ENCODE results near the gene MREG.

- no peak for TF ChIP-seq POLR2A (IDR thresholded peaks at IDR 0.05; ENCODE audit: low read length)
- TF ChIP-seq GATA1 (IDR thresholded peaks at IDR 0.05; ENCODE audit: low read depth, low read length) = no peak
Measured at GRCh38 chr2:215901796-215902195, 111.6 kb downstream of the MREG start.
